ENCODE data around the gene CHKB. TPM values are rescaled to one million over a fixed set of nuclear protein-coding genes. Genes with fewer than 3 reads are reported as not detected.
A peak's percentile ranks its signal among the peaks of the same experiment; 100 is the strongest.
"Not testable (repeated sequence)": the region's sequence is repeated elsewhere in the genome, so short reads cannot be mapped to it uniquely, and the experiment has no call there.

The CHKB gene
- total RNA-seq, 1 donor from 2014 or later: 50.4 TPM

DNA sequence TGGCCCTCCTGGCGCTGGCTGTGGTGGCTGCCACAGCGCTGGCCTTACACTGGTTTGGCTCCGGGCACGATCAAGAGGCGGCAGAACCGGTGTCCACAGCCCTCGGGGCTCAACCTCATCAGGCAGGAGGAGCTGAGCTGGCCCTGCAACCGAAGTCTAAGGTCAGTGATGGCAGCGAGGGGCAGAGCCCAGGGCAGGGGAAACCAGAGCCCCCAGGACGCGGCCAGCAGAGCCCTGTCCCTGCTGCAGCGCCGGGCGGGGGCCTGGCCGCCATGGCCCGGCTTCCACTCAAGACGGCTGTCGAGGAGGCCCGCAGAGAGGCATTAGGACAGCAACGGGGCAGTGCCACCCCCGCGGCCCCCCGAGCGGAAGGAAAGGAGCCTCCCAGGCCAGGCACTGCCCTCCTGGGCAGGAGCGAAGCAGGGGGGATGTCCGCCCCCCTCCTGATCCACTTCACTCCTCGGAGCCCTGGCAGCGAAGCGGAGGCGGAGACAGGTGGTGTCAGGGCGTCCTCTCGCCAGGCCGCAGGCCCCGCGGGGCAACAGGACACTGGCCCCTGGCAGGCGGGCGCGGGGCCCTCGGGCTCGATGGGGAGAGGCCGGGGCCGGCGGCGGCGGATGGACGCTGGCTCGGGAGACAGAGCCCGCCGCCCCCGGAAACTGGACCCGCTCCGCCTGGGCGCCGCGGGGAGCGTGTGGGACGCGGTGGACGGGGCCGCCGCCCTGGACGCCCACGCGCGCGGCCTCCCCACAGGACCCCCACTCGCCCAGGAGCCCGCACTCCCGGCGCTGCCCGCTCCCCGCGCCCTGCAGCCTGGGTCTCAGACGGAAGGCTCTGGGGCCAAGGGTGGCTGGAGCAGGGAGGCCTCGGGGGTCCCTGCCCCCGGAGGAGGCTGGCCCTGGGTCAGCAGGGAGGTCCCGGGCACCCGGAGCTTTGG lies 36.1 kb downstream of the CHKB start:
- H3K4me3 ChIP-seq (ENCODE audit: low read depth, low read length): no peak overlapping the region
- DNase-seq (ENCODE audit: low read depth): no peak
- TF ChIP-seq, protein P1, sequence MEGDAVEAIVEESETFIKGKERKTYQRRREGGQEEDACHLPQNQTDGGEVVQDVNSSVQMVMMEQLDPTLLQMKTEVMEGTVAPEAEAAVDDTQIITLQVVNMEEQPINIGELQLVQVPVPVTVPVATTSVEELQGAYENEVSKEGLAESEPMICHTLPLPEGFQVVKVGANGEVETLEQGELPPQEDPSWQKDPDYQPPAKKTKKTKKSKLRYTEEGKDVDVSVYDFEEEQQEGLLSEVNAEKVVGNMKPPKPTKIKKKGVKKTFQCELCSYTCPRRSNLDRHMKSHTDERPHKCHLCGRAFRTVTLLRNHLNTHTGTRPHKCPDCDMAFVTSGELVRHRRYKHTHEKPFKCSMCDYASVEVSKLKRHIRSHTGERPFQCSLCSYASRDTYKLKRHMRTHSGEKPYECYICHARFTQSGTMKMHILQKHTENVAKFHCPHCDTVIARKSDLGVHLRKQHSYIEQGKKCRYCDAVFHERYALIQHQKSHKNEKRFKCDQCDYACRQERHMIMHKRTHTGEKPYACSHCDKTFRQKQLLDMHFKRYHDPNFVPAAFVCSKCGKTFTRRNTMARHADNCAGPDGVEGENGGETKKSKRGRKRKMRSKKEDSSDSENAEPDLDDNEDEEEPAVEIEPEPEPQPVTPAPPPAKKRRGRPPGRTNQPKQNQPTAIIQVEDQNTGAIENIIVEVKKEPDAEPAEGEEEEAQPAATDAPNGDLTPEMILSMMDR (conservative IDR thresholded peaks at IDR 0.05; ENCODE audit: low read depth, low read length): no peak

DNA sequence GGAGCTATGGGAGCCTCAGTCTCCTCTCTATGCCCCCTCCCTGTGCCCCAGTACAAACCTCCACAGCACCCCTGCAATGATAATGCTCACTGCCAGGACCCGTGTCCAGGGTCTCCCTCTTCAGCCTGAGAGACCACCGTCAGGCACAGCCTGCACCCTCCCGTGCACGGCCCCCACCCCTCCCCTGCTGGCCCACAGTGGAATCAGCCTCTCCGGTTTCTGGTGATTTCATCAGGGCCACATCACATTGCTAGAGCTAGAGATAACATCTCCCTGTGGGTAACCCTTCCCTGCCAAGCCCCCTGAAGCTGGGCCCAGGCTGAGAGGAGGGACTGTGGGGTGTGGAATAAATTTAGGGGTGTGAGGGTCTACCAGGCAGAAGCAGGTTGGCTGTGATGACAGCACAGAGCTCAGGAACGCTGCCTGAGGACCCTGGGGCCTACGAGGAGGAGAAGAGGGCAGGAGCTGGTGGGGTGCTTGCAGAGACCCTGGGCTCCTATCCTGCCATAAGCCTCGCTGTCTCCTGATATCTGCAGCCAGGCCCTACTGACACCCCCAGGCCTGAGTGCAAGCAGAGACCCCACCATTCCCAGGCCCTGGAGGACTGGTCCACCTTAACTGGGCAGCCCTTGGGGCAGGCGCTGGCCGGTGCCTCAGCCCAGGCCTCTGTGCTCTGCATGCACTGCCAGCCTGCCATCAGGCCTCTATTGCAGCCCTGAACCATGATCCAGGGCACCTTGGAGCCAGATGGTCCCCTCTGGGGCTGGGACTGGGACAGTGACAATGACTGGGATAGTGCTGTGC lies 36.9 kb downstream of the CHKB start, which contains the start of gene KLHDC7B:
Gene KLHDC7B (plus strand): TSS at position 378 of the 804 bp plus-strand sequence. CDS start 345 bp downstream, at position 723.
- H3K4me3 ChIP-seq (ENCODE audit: low read depth, low read length): no peak within 1 kb of the TSS
- DNase-seq (ENCODE audit: low read depth): no peak
- TF ChIP-seq, protein P1 (conservative IDR thresholded peaks at IDR 0.05; ENCODE audit: low read depth, low read length): no peak

DNA sequence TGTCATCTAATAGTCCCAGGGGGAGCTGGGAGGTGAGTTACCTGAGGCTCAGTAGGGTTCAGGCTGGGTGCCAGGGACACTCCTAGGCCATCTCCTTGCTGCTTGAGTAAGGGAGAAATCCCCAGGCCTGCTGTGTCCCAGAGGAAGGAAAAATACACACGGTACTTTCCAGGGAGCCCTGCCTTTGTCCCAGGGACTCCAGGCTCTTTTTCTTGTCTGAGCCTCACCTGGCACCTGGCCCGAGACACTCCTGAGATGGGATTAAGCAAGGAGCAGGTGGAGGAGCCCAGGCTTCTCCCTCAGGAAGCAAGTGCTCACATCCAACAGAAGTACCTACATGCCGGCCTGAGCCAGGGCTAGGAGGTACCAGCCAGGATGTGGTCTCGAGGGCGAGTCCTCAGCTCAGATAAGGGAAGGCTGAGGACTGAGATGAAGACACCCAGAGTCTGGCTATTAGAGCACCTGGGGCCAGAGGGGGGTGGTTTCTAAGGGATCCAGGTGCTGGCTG lies 37.8 kb downstream of the CHKB start:
- no peak for DNase-seq (ENCODE audit: low read depth)
- H3K4me3 ChIP-seq (ENCODE audit: low read depth, low read length): no peak overlapping the region
- TF ChIP-seq, protein P1 (conservative IDR thresholded peaks at IDR 0.05; ENCODE audit: low read depth, low read length): no peak

DNA sequence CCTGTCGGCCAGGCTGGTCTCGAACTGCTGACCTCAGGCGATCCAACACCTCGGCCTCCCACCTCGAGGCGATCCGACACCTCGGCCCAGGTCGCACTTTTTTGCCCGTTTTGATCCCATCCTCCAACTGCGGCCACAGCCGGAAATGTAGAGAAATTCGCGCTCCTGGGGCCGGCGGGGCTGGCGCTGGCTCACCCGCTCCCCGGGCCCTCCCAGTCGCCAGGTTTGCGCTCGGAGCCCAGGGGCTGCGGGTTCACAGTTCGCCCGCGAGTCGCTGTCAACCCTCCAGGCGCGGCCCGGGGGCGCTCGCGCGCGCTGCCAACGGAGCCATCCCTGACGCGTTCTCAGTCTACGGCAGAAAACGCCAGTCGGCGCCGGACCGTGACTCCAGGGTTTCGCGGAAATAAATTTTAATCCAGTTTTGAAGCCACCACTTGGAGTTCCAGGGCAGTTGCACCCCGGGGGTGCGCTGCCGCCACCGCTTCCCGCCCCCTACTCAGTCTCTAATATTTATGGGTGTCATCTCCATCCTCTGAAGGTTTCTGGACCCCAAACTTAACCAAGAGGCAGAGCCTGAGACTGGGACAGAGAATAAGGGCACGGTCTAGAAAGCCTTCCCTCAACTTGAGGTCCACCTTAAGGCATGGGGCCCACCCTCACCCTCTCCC lies 38.4 kb downstream of the CHKB start:
- TF ChIP-seq, protein P1 (conservative IDR thresholded peaks at IDR 0.05; ENCODE audit: low read depth, low read length): peak; percentile 56
- DNase-seq (ENCODE audit: low read depth): no peak
- H3K4me3 ChIP-seq (ENCODE audit: low read depth, low read length): peak overlapping the region; percentile 38

DNA sequence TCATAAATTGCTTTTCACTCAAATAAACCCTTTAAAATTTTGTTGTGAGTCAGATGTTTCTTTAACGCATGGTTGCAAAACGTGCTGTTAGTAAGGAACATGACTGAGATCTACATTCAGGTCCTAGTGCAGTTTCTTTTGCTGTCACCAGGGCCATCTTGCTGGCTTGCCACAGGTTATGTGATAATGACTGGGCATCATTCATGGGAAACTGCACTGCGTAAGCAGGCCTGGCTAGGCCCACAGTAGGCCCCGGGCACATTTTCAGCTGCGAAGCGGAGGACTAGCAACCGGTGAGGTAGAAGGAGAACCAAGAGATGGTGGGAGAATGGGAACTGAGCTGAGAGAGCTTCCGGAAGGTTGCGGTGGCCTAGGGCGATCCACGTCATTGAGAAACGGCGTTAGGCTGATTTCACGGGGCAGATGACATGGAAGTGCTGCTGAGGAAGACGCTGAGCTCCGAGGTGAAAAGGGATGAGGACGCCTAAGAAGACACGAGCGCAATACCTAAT lies 40.2 kb downstream of the CHKB start:
- no peak overlapping the region for H3K4me3 ChIP-seq (ENCODE audit: low read depth, low read length)
- no peak for DNase-seq (ENCODE audit: low read depth)
- TF ChIP-seq, protein P1 (conservative IDR thresholded peaks at IDR 0.05; ENCODE audit: low read depth, low read length): peak; percentile 4

DNA sequence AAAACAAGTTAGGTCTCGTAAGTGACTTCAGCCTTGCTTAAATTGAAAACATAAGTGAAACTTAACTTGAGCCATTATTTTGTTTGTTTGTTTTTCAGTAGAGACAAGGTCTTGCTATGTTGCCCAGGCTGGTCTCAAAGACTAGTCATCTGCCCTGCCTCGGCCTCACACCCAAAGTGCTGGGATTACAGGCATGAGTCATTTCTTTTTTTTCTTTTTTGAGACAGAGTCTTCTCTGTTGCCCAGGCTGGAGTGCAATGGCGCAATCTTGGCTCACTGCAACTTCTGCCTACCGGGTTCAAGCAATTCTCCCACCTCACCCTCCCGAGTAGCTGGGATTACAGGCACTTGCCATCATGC lies 41.0 kb downstream of the CHKB start:
- not testable (repeated sequence) for H3K4me3 ChIP-seq (ENCODE audit: low read depth, low read length); DNase-seq (ENCODE audit: low read depth)
